Activated naive CD4-positive, alpha-beta T cell treated with anti-CD3 and anti-CD28 coated beads, Interleukin-2, amount 50 U/mL, for 72 hours (primary cell): Measurements from ENCODE around the gene GFRA4. TPM values are rescaled to one million over a fixed set of nuclear protein-coding genes. Genes with fewer than 3 reads are reported as not detected.

Experiments
- ATAC-seq, 2 donors: fragments of 150-1000 bp; cut with Tn5 transposase; 2 replicates each; pipeline ENCODE4 v1.10.0; 2021; ENCODE audit warnings: mild to moderate bottlenecking in 2 of 2, moderate library complexity in 2 of 2
- DNase-seq, 2 donors: peaks; one replicate each; pipeline ENCODE4 v3.0.0; 2021 to 2022; ENCODE audit warnings: low spot score in 2 of 2
- H3K27ac Mint-ChIP-seq, 2 donors: one replicate each; pipeline ENCODE4 v1.8.0; 2022; ENCODE audit warnings: mild to moderate bottlenecking in 2 of 2, mixed read lengths in 2 of 2
- H3K36me3 Mint-ChIP-seq, 2 donors: one replicate each; pipeline ENCODE4 v1.8.0; 2022; ENCODE audit warnings: mixed read lengths in 2 of 2
- H3K9me3 Mint-ChIP-seq, 2 donors: one replicate each; pipeline ENCODE4 v1.8.0; 2022; ENCODE audit warnings: mixed read lengths in 2 of 2
- total RNA-seq, 2 donors: library from RNA; stranded (reverse); gene quantifications; one replicate each; pipeline ENCODE4 v1.2.3, GENCODE V29; 2022

GFRA4 gene
- total RNA-seq, 2 donors from 2014 or later, result not detected

DNA sequence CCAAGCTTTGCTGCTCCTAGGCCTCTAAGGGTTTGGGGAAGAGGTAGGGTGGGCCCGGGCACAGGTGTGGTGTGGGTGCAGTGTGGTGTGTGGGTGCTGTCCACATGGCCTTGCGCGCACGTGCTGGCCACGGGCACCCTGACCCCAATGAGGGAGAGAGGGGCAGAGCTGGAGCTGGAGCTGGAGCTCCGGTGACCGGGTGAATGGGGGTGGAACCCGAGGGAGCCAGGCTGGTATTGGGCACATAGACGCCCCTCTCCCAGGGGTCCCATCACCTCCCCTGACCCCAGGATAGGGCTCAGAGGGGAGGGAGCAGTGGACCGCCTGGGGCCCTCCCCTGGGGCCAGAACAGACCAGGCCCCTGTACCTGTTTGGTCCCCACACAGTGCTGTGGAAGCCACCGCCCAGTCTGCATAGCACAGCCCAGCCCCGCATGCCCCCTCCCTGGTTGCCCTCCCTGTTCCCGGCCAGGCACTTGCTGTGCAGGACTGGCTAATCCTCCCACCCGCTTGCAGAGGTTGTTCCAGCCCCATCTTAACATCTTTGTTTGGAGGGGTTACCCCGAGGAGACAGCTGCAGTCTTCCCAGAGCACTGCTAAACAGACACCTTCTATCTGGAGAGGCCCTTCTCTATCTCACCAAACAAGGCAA, 17.6 kb upstream of the GFRA4 start:
- Mint-ChIP-seq H3K9me3 (no peaks in the 10 kb centered on the region), H3K27ac (no peak overlapping the region), H3K36me3 (no peaks in the 10 kb centered on the region)
- no peak for DNase-seq
- no peak for ATAC-seq

DNA sequence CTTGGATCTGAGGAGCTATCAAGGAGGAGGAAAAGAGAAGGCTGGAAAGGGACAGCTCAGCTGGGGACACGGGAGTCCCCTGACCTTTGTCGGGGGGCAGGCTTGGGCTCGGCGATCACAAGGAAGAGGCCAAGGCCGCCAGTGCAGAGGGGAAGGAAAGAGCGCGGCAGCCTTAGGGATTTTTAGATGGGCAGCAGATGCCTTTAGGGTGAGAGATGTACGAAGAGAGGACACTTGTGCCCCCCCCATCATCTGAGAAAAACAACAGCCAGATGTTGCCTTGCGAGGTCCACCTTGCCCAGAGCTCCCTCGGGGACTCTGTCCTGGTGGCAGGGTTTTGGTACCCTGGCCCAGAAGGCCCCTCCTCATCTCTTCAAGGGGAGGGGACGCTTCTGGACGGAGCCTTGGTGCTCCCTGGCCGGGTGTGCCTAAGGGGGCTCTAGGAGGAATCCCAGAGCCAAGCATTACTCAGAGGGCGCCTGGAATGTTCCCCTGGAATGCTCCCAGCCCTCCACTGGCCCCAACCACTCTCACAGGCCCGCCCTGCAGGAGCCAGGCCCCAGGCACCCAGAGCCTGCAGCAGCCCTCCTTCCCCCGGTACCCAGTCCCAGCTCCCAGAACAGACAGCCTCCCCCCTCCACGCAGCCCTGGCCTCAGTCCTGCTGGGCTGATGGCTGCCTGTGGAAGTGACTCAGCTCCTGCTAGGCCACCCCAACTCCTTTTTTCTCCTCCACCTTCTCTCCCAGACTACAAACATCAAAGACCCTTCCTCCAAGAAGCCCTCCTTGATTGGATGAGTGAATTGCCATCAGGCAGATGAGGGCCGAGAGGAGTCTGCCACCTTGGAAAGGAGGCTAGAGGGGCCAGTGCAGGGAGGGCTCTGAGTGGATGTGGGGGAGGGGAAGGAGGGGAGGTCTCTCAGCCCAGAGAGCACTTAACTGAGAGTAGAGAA, 16.8 kb upstream of the GFRA4 start:
- Mint-ChIP-seq H3K36me3 (no peaks in the 10 kb centered on the region), H3K9me3 (no peaks in the 10 kb centered on the region), H3K27ac (no peak overlapping the region)
- DNase-seq, result no peak
- no peak for ATAC-seq

DNA sequence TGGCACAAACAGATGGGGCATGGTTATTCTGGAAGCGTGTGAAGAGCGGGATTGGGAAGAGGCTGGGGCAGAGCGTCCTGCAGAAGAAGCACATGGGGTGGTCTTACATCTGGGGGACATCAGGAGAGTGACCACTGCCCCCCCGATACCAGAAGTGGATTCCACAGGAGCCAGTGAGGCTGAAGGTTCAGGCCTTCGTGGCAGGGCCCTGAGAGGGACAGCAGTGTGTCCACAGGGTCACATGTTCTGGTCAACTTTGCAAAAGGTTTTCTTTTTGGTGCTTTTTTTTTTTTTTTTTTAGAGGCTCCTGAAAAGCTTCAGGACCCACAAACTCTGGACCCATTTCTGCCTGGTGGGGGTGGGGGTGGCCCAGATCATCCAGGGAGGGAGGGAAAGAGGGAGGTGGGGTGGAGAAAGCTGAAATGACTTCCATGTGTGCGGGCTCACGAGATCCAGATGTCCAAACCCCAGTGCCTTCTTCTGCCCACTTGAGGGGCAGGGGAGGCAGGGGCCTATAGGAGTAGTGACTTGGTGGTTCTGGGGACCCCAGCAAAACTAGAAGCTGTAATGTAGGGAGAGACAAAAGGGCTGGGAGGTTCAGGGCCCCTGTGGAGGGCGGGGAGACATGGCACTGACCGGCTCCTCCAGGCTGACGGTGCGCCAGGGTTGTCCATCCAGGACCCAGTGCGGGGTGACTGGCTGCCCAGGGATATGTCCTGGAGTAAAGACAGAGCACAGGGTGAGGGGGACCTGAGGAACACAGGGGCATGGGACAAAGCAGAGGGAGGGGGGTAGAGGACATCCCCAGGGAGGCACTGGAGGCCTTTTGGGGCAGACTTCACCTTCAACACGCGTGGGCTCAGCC, 15.9 kb upstream of the GFRA4 start:
- no peaks in the 10 kb centered on the region for H3K36me3 Mint-ChIP-seq
- no peak overlapping the region for H3K27ac Mint-ChIP-seq
- ATAC-seq (no peak), DNase-seq (no peak)
- no peaks in the 10 kb centered on the region for H3K9me3 Mint-ChIP-seq

DNA sequence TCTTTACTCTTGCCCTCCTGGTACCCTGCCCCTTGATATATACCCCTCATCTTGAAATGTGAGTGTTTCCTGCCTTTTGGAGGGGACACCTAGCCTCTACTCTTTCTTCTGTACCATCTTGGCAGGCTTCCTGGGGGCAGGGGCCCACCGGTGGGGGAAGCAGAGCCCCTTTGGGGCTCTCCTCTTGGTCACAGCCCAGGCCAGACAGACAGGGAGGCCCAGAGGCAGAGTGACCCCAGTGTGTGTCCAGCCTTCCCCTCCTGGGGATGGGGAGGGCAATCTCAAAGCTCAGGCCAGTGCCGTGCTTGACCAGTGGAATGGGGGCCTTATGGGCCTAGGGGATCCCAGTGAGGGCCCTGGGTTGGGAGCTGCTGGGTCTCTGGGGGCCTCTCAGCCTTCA, 15.0 kb upstream of the GFRA4 start:
- Mint-ChIP-seq H3K36me3 (no peaks in the 10 kb centered on the region), H3K9me3 (no peaks in the 10 kb centered on the region), H3K27ac (peak overlapping the region in 1 of 2 donors; percentile 47)
- DNase-seq, result no peak
- no peak for ATAC-seq

DNA sequence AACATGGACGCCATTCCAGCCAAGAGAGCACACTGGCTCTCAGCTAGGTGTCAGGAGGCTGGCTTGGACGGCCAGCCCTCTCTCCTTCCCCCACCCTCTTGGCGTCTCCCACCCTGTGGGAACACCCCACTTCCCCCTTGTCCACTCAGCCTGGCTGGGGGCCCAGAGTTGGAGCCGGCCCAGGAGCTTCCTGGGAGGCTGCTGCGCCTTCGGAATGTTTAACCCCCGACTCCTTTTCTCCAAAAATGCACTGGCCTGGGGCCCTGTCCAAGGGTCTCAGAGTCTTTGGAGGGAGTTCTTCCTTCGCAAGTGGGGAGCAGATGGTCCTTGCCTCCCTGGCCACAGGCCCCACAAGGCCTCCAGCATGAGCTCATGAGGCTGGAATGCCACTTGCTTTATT, 14.5 kb upstream of the GFRA4 start:
- no peak for DNase-seq
- no peaks in the 10 kb centered on the region for H3K36me3 Mint-ChIP-seq
- no peak for ATAC-seq
- no peaks in the 10 kb centered on the region for H3K9me3 Mint-ChIP-seq
- H3K27ac Mint-ChIP-seq, result no peak overlapping the region

DNA sequence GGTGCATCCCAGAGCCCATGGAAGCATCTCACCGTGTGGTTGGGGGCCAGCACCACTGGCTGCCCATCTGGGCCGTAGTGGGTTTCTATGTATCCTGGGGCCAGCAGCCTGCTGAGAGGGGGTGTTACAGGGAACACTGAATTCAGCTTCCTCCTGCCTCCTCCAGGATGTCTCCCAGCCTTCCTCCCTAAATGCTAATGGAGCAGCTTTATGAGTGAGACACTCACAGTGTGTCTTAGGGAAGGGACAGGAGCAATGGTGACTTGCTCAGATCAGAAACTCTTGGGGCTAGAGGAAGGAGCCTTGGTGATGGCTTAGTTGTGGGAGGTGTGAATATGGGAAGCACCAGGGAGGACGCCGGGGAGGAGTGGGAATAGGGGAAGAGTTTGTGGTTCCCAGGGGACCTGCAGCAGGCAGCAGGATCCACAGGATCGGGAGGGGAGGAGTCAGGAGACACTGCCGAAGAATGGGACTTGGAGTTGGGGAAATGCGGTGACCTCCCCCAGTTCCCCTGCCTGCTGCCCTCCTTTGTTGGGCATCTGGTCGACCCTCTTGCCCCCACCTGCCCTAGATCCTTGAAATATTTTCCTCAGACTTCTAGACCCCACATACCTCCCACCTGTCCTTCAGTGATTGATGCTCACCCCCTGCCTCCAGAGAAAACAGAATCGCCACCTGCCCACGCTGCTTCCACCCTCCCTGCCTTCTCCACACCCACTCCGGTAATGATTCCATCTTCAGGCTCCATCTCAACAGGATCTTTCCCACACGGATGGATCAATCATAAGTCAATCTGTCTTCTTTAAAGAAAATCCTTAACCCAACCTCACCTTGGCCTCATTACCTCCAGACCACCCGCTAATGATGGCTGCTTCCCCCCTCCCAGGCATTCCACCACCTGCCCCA, 12.0 kb upstream of the GFRA4 start:
- no peaks in the 10 kb centered on the region for H3K9me3 Mint-ChIP-seq
- no peak for ATAC-seq
- DNase-seq, result no peak
- H3K27ac Mint-ChIP-seq, result no peak overlapping the region
- H3K36me3 Mint-ChIP-seq, result no peaks in the 10 kb centered on the region

DNA sequence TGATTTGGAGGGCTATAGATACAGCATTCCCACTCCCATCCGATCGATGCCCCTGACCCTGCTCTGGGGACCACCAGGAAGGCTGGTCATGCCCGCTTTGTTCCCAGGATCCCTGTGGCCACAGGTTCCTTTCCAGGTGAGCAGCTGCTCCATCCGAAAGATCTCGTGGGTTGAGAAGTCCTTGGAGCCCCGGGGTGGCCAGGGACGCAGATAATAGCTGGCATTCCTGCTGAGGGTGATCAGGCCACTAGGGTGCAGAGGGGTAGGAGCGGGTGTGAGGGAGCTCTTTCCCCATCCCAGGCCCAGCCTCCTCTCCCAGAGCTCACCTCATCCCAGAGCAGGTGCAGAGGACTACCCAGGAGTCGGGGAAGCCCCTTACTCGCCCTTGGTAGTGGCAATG, 11.2 kb upstream of the GFRA4 start:
- DNase-seq (no peak), ATAC-seq (no peak)
- no peak overlapping the region for H3K27ac Mint-ChIP-seq
- no peaks in the 10 kb centered on the region for H3K36me3 Mint-ChIP-seq
- H3K9me3 Mint-ChIP-seq, result no peaks in the 10 kb centered on the region

DNA sequence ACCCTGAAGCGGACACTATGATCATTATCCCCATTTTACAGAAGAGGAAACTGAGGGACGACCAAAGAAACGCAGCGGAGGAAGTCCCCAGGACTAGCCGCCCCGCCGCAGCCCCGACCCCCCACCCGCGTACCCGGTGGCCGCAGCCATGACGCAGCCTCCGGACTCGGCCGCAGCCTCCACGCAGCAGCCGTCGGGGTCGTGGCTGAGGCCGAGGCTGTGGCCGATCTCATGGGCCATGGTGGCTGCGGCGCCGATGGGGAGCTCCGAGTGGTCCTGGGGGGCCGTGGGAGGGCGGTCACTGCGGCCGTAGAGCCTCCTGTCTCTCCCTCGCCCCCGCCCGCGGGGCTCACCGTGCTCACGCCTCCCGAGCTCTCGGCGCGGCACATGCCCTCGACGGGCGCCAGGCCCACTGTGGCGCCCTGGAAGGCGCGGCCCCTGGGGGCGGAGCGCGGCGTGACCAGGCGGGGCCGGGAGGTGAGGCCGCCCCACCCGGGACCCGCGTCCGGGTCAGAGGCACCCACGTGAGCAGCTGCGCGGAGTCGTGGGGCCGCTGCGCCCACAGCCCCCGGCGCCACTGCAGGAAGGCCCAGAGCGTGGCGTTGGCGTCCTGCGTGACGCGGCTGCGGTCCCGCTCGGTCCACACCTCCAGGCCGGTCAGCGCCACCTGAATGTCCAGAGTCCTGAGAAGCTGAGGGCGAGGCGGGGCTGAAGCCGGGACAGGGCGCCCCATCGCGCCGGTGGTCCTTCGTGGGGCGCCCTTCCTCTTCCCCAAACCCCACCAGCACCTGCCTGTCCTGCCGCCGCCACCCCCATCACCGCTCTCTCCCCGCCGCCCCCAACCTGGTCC, 10.2 kb upstream of the GFRA4 start:
- Mint-ChIP-seq H3K27ac (no peak overlapping the region), H3K36me3 (no peaks in the 10 kb centered on the region), H3K9me3 (no peaks in the 10 kb centered on the region)
- ATAC-seq (no peak), DNase-seq (no peak)

DNA sequence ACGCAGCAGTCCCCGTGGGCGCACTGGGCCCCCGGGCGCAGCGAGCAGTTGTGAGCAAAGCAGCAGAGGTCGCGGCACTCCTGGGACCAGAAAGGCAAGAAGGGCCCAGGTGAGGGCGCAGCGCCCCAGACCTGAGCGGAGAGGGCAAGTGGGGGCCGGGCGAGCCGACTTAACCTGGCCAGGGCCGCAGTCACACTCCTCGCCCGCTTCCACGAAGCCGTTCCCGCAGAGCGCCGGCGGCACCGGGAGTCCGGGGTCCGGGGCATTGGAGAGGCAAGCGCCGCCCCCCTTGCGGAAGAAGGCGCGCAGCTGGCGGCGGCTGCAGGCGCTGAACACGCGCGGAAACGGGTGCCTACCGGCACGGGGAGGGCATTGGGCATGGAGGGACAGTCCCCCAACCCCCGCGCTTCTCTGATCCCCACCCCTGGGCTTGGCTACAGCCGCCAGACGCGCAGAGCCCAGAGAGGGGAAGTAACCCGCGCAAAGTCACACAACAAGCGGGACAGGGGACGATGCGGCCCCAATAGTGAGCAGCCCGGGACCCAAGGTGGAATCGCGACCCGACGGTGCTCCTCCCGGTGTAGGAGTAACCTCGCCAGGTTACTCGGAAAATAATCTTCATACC, 9.5 kb upstream of the GFRA4 start:
- peak in 1 of 2 donors; percentile 16 for ATAC-seq
- no peak overlapping the region for H3K27ac Mint-ChIP-seq
- no peak for DNase-seq
- no peaks in the 10 kb centered on the region for H3K36me3 Mint-ChIP-seq
- no peaks in the 10 kb centered on the region for H3K9me3 Mint-ChIP-seq

DNA sequence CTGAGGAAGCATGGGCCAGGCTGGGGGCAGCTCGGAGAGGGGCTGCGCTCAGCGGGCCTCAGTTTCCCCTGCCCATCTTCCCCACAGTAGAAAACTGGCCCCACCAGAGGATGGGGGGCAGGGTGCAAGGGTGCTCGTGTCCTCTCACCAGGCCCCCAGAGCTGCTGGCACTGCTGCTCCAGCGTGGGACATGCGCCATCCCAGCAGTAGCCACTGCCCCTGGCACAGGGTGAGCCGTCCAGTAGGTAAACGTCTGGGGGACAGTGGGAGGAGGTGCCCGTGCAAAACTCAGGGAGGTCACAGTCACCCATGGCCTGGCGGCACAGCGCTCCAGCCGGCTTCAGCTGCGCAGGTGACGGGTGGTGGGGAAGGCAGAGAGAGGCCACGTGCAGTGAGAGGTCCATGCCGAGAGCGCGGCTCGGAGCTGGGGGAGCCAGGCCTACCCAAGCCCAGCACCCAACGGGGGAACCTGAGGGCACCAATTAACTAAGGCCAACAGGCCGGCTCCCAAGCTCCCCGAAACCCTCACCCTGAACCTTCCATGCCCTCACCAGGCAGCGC, 8.9 kb upstream of the GFRA4 start:
- no peak for DNase-seq
- Mint-ChIP-seq H3K27ac (no peak overlapping the region), H3K9me3 (no peaks in the 10 kb centered on the region), H3K36me3 (no peaks in the 10 kb centered on the region)
- ATAC-seq, result peak in 1 of 2 donors; percentile 2

DNA sequence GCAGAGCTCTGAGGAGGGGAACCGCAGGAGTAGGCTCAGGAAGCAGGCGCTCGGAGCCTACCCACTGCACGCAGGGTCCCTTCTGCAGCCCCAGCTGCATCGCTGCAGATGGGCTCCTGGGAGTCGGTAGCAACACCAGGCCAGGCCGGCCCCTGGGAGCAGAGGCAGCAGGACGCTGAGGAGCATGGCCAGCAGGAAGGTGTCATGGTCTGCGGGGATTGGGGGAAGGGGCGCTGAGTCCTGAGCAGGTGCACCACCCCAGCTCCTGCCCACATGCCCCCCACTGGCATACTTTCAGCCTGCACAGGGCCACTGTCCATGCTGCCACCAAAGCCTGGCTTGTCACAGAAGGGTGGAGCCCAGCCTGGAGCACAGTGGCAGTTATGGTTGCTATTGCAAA, 7.7 kb upstream of the GFRA4 start:
- no peaks in the 10 kb centered on the region for H3K36me3 Mint-ChIP-seq
- ATAC-seq, result no peak

DNA sequence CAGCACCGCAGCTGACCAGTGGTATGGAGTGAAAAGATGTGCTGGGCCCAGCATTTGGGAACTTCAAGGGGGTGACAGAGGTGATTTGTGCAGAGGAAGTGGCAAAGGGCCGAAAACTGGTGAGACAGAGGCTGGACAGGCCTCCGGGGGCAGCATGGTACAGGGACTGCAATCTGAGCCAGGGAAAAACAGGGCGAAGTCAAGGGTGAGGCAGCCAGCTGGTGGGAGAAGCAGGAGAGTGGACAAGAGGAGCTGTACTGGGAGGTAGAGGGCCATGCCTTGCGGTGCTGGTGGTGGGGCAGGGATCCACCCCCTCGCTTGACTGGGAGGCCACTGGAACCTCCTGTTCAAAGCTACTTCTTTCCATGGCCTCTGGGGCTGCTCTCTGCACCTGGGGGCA, 7.3 kb upstream of the GFRA4 start:
- no peak overlapping the region for H3K27ac Mint-ChIP-seq
- DNase-seq (no peak), ATAC-seq (no peak)
- H3K9me3 Mint-ChIP-seq, result no peaks in the 10 kb centered on the region
- H3K36me3 Mint-ChIP-seq, result no peaks in the 10 kb centered on the region

More for the DNA sequence above, 7.7 kb upstream of the GFRA4 start:
- Mint-ChIP-seq H3K27ac (no peak overlapping the region), H3K9me3 (no peaks in the 10 kb centered on the region)
- no peak for DNase-seq

DNA sequence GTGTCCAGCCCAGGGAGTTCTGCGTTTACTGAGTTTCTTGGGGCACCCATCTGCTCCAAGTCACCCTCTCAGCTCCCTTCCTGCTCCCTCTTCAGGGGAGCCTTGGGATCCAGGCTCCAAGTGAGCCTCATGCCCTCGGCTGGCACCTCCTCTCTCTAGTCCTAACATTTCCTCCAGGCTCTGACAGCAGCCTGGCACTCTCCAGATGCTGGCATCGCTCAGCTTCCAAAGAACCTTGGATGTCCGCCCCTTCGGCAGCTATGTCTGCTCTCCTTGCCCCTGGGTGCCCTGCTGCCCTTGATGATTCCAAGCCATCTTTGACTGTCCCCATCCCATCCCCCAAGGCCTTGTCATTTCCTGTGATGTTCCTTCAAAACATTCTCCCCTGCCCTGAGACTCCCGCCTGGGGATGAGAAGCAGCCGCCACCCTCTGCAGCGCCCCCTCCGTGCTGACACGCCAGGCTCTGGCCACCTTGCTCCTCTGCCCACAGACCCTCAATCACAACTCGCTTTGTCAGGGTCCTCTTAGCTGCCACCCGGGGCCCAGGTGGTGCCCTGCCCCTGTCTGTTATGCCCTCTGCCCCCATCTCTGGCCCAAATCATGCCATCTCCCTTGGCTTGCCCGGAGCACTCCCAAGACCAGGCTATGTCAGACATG, 6.6 kb upstream of the GFRA4 start:
- H3K9me3 Mint-ChIP-seq, result no peaks in the 10 kb centered on the region
- DNase-seq, result no peak
- H3K36me3 Mint-ChIP-seq, result no peaks in the 10 kb centered on the region
- ATAC-seq, result no peak
- no peak overlapping the region for H3K27ac Mint-ChIP-seq

DNA sequence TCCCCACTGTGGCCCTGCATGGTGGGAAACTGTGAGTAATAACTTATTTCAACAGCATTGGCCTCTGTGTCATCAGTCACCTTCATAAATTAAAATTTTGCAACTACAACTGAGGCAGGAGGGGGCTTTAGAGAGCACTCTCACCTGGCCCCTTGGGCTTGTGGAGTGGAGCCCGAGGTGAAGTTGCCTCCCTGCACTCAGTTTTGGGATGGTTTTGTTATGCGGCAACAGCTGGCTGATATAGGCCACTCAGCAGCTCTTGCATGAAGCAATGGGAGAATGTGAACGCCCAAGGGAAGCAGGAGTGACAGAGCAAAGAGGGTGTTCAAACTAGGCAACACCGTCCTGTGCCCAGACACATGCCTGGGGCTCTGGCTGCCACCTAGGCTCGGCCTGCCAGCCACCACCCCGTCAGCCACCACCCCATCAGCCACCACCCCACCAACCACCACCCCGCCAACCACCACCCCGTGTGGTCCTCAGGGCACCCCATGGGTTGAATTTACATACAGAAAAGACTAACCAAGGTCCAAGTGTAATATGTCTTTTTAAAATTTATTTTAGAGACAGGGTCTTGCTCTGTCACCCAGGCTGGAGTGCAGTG, 4.3 kb upstream of the GFRA4 start:
- no peak for DNase-seq
- Mint-ChIP-seq H3K9me3 (no peaks in the 10 kb centered on the region), H3K27ac (peak overlapping the region in 1 of 2 donors; percentile 50), H3K36me3 (no peaks in the 10 kb centered on the region)
- ATAC-seq, result no peak
